DND-41 (cell line): Measurements from ENCODE around the gene OTUB1.

Experiments
- ATAC-seq: fragments of 200-7000 bp; cut with Tn5 transposase; 3 replicates; pipeline ENCODE4 v1.9.1; 2021; ENCODE audit warnings: low read depth; ENCODE audit not compliant: insufficient read depth
- DNase-seq: peaks from one replicate; pipeline ENCODE4 v3.0.0-alpha.2; 2020
- H2AFZ ChIP-seq: 2 replicates; pipeline ENCODE4 v1.6.0; 2012; ENCODE audit warnings: low read depth, low read length
- H3K27ac ChIP-seq: 2 replicates; pipeline ENCODE4 v1.5.1; 2012; ENCODE audit warnings: low read length, inconsistent platforms
- H3K27me3 ChIP-seq: fragments of 200-600 bp; sonication (generic); 2 replicates; pipeline ENCODE4 v1.6.0; 2012; ENCODE audit warnings: low read length, mild to moderate bottlenecking, inconsistent platforms; ENCODE audit not compliant: insufficient read depth, poor library complexity
- H3K36me3 ChIP-seq: 2 replicates; pipeline ENCODE4 v1.5.1; 2012; ENCODE audit warnings: low read length, inconsistent platforms; ENCODE audit not compliant: insufficient read depth
- H3K4me1 ChIP-seq: 2 replicates; pipeline ENCODE4 v1.5.1; 2012; ENCODE audit warnings: mild to moderate bottlenecking, low read length; ENCODE audit not compliant: insufficient read depth
- H3K4me2 ChIP-seq: 2 replicates; pipeline ENCODE4 v1.6.0; 2012; ENCODE audit warnings: mild to moderate bottlenecking, moderate library complexity, low read length, inconsistent platforms; ENCODE audit not compliant: insufficient read depth
- H3K4me3 ChIP-seq, 2 experiments: fragments of 200-600 bp in 1 of 2; shearing (Covaris generic) in 1 of 2; 2 replicates each; pipeline ENCODE4 v1.5.1; 2012 to 2016; ENCODE audit warnings: inconsistent platforms in 2 of 2, low read length in 2 of 2, mild to moderate bottlenecking in 2 of 2, low read depth in 1 of 2, moderate library complexity in 1 of 2
- H3K79me2 ChIP-seq: 2 replicates; pipeline ENCODE4 v1.6.0; 2012; ENCODE audit warnings: low read length, inconsistent platforms; ENCODE audit not compliant: insufficient read depth
- H3K9ac ChIP-seq: 2 replicates; pipeline ENCODE4 v1.6.0; 2012; ENCODE audit warnings: low read depth, mild to moderate bottlenecking, inconsistent platforms, low read length, moderate library complexity
- H3K9me3 ChIP-seq: 2 replicates; pipeline ENCODE4 v1.5.1; 2012; ENCODE audit warnings: low read length, moderate library complexity, mild to moderate bottlenecking, inconsistent platforms; ENCODE audit not compliant: insufficient read depth, severe bottlenecking
- H4K20me1 ChIP-seq: 2 replicates; pipeline ENCODE4 v1.6.0; 2012; ENCODE audit warnings: low read length; ENCODE audit not compliant: insufficient read depth
- CTCF ChIP-seq: IDR thresholded peaks from 2 replicates; pipeline ENCODE4 v1.5.1; 2012; ENCODE audit warnings: borderline replicate concordance, low read length, moderate library complexity, mild to moderate bottlenecking; ENCODE audit not compliant: poor library complexity, severe bottlenecking; ENCODE audit errors: extremely low read depth
- EZH2 ChIP-seq: IDR thresholded peaks from 3 replicates; pipeline ENCODE4 v1.6.1; 2012; ENCODE audit warnings: borderline replicate concordance, low read depth, mild to moderate bottlenecking, moderate library complexity, low read length, inconsistent platforms; ENCODE audit not compliant: severe bottlenecking

OTUB1 gene

GRCh38 chr11:63942803-63943202 is 43.4 kb upstream of the OTUB1 start:
- Histone ChIP-seq H2AFZ (no peak overlapping the region), H3K4me2 (no peak overlapping the region), H3K79me2 (peaks cover 73% of the 10 kb centered on the region), H4K20me1 (peaks cover 34% of the 10 kb centered on the region), H3K4me3 (no peak overlapping the region), H3K27me3 (no peaks in the 10 kb centered on the region), H3K27ac (no peak overlapping the region), H3K9me3 (no peaks in the 10 kb centered on the region), H3K9ac (no peak overlapping the region), H3K4me1 (peaks cover 31% of the 10 kb centered on the region), H3K36me3 (peaks cover 41% of the 10 kb centered on the region)
- DNase-seq (no peak), ATAC-seq (no peak)
- TF ChIP-seq CTCF, result no peak
- TF ChIP-seq EZH2, result no peak

- Histone ChIP-seq H3K79me2 (peaks cover 62% of the 10 kb centered on the region), H3K27ac (no peak overlapping the region), H3K27me3 (no peaks in the 10 kb centered on the region), H3K36me3 (peaks cover 49% of the 10 kb centered on the region), H3K9ac (no peak overlapping the region), H3K4me2 (no peak overlapping the region), H3K9me3 (no peaks in the 10 kb centered on the region), H3K4me1 (peaks cover 18% of the 10 kb centered on the region), H2AFZ (no peak overlapping the region), H3K4me3 (no peak overlapping the region), H4K20me1 (peaks cover 34% of the 10 kb centered on the region)
- no peak for DNase-seq
- ATAC-seq, result no peak
- no peak for TF ChIP-seq EZH2
- TF ChIP-seq CTCF, result no peak
Observed at GRCh38 chr11:63944987-63945386, 41.3 kb upstream of the OTUB1 start.

GRCh38 chr11:63945477-63946163 is 40.6 kb upstream of the OTUB1 start:
- H4K20me1 ChIP-seq, result peaks cover 34% of the 10 kb centered on the region
- no peak overlapping the region for H3K4me3 ChIP-seq
- peaks cover 11% of the 10 kb centered on the region for H3K4me1 ChIP-seq
- H2AFZ ChIP-seq, result no peak overlapping the region
- H3K27me3 ChIP-seq, result no peaks in the 10 kb centered on the region
- H3K27ac ChIP-seq, result no peak overlapping the region
- H3K9ac ChIP-seq, result no peak overlapping the region
- ATAC-seq (peak; percentile 90), DNase-seq (peak; percentile 61)
- H3K79me2 ChIP-seq, result peaks cover 55% of the 10 kb centered on the region
- H3K9me3 ChIP-seq, result no peaks in the 10 kb centered on the region
- H3K36me3 ChIP-seq, result peaks cover 55% of the 10 kb centered on the region
- H3K4me2 ChIP-seq, result no peak overlapping the region
- TF ChIP-seq EZH2 (no peak), CTCF (peak; percentile 87)
